Fibroblast of lung (primary cell): ENCODE data around the gene PCDH15. TPM values are rescaled to one million over a fixed set of nuclear protein-coding genes. Genes with fewer than 3 reads are reported as not detected.
"Not testable (repeated sequence)": the region's sequence is repeated elsewhere in the genome, so short reads cannot be mapped to it uniquely, and the experiment has no call there.

Experiments used
- DNase-seq, 2 donors: peaks; one replicate each; pipeline versions ENCODE4 v3.0.0 to v3.0.0-alpha.2; 2010; ENCODE audit warnings: low read depth in 2 of 2
- H2AFZ ChIP-seq: 2 replicates; pipeline ENCODE4 v1.5.1; 2012; ENCODE audit warnings: low read length, control low read depth, inconsistent platforms
- H3K27ac ChIP-seq: 2 replicates; pipeline ENCODE4 v1.5.1; 2011; ENCODE audit warnings: low read length, control low read depth; ENCODE audit not compliant: insufficient read depth
- H3K27me3 ChIP-seq: 2 replicates; pipeline ENCODE4 v1.5.1; 2011; ENCODE audit warnings: mild to moderate bottlenecking, low read length; ENCODE audit not compliant: control insufficient read depth, insufficient read depth
- H3K36me3 ChIP-seq: 2 replicates; pipeline ENCODE4 v1.5.1; 2011; ENCODE audit warnings: low read length; ENCODE audit not compliant: control insufficient read depth, insufficient read depth
- H3K4me1 ChIP-seq: 2 replicates; pipeline ENCODE4 v1.5.1; 2011; ENCODE audit warnings: low read length; ENCODE audit not compliant: control insufficient read depth, insufficient read depth; ENCODE audit errors: extremely low read depth
- H3K4me2 ChIP-seq: 2 replicates; pipeline ENCODE4 v1.5.1; 2011; ENCODE audit warnings: low read length, control low read depth; ENCODE audit not compliant: insufficient read depth; ENCODE audit errors: extremely low read depth
- H3K4me3 ChIP-seq, 4 experiments: fragments of 200-600 bp in 1 of 4; sonication (generic) in 1 of 4; replicated peaks in 1 of 4; 2 replicates each; pipeline ENCODE4 v1.5.1; 2011 to 2016; ENCODE audit warnings: low read length in 4 of 4, low read depth in 3 of 4, mild to moderate bottlenecking in 3 of 4, control low read depth in 2 of 4, inconsistent platforms in 1 of 4, mixed read lengths in 1 of 4; ENCODE audit not compliant: insufficient read depth in 1 of 4; ENCODE audit errors: control extremely low read depth in 1 of 4
- H3K79me2 ChIP-seq: 2 replicates; pipeline ENCODE4 v1.5.1; 2012; ENCODE audit warnings: mild to moderate bottlenecking, low read length, inconsistent platforms; ENCODE audit not compliant: control insufficient read depth, insufficient read depth
- H3K9ac ChIP-seq: 2 replicates; pipeline ENCODE4 v1.5.1; 2011; ENCODE audit warnings: mild to moderate bottlenecking, low read length, control low read depth; ENCODE audit not compliant: insufficient read depth
- H3K9me3 ChIP-seq: 2 replicates; pipeline ENCODE4 v1.5.1; 2012; ENCODE audit warnings: low read depth, low read length; ENCODE audit not compliant: control insufficient read depth, insufficient read depth
- H4K20me1 ChIP-seq: 2 replicates; pipeline ENCODE4 v1.5.1; 2011; ENCODE audit warnings: low read length; ENCODE audit not compliant: control insufficient read depth, insufficient read depth; ENCODE audit errors: extremely low read depth
- EZH2 ChIP-seq: IDR thresholded peaks from 2 replicates; pipeline ENCODE4 v1.5.1; 2012; ENCODE audit warnings: low read length, control low read depth, mild to moderate bottlenecking; ENCODE audit errors: missing control alignments
- polyA plus RNA-seq, 2 donors: library from polyadenylated mRNA; depleted of rRNA in 1 of 2; stranded (reverse) in 1 of 2; unstranded in 1 of 2; fragments of >200 nt; gene quantifications; 2 replicates each; pipeline ENCODE4 v1.2.1, GENCODE V29; 2011 to 2012; ENCODE audit warnings: missing spikeins in 1 of 2
- total RNA-seq: library from RNA; depleted of rRNA; stranded (reverse); fragments of >200 nt; gene quantifications from 2 replicates; pipeline ENCODE4 v1.2.1, GENCODE V29; 2014
- TF ChIP-seq, protein P1 (sequence below), 2 donors: IDR thresholded peaks in 1 of 2; conservative IDR thresholded peaks in 1 of 2; 1 replicate in 1 of 2; 2 replicates in 1 of 2; pipeline ENCODE4 v1.5.1; 2011 to 2012; ENCODE audit warnings: low read length in 2 of 2, control low read depth in 1 of 2, inconsistent platforms in 1 of 2, low read depth in 1 of 2, mild to moderate bottlenecking in 1 of 2

The PCDH15 gene
- total and polyA plus RNA-seq, 2 donors (not counting 1 experiment from before 2014, with no cell fraction given): under 0.01 TPM; not detected in 1

DNA sequence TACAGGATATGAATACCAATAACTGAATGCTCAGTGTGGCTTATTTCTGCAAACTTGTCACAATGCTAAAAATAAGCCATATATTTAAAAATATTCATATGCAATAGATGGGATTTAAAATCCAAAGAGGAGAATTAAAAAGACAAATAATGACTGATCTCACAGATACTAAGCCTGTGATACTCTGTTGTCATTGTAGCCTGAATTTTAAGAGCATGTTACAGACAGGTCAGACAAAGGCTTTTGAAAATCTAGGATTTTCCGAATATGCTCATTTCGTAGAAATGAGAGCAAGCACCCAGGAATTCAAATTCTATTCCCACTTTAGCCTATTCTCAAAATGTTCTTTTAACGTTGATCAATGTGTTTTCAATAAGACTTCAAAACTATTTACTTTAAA, 269.7 kb downstream of the PCDH15 start:
- no peaks in the 10 kb centered on the region for H3K27me3 ChIP-seq
- DNase-seq: no peak
- TF ChIP-seq, protein P1, sequence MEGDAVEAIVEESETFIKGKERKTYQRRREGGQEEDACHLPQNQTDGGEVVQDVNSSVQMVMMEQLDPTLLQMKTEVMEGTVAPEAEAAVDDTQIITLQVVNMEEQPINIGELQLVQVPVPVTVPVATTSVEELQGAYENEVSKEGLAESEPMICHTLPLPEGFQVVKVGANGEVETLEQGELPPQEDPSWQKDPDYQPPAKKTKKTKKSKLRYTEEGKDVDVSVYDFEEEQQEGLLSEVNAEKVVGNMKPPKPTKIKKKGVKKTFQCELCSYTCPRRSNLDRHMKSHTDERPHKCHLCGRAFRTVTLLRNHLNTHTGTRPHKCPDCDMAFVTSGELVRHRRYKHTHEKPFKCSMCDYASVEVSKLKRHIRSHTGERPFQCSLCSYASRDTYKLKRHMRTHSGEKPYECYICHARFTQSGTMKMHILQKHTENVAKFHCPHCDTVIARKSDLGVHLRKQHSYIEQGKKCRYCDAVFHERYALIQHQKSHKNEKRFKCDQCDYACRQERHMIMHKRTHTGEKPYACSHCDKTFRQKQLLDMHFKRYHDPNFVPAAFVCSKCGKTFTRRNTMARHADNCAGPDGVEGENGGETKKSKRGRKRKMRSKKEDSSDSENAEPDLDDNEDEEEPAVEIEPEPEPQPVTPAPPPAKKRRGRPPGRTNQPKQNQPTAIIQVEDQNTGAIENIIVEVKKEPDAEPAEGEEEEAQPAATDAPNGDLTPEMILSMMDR (conservative IDR thresholded peaks at IDR 0.05 in 1 of 2, IDR thresholded peaks at IDR 0.05 in 1 of 2; ENCODE audit: low read depth in 1 of 2, low read length in 2 of 2): no peak
- TF ChIP-seq EZH2: no peak

GRCh38 chr10:54530299-54530698, 270.7 kb downstream of the PCDH15 start:
- Histone ChIP-seq H3K4me2 (no peak overlapping the region), H3K9ac (no peak overlapping the region), H3K9me3 (no peaks in the 10 kb centered on the region), H3K27me3 (no peaks in the 10 kb centered on the region), H4K20me1 (no peaks in the 10 kb centered on the region), H3K4me1 (no peaks in the 10 kb centered on the region), H2AFZ (no peak overlapping the region), H3K79me2 (no peaks in the 10 kb centered on the region), H3K27ac (no peak overlapping the region), H3K36me3 (no peaks in the 10 kb centered on the region), H3K4me3 (no peak overlapping the region)
- no peak for TF ChIP-seq EZH2
- TF ChIP-seq, protein P1 (conservative IDR thresholded peaks at IDR 0.05 in 1 of 2, IDR thresholded peaks at IDR 0.05 in 1 of 2; ENCODE audit: low read depth in 1 of 2, low read length in 2 of 2): no peak
- no peak for DNase-seq

More for the DNA sequence above, 269.7 kb downstream of the PCDH15 start:
- Histone ChIP-seq H4K20me1 (no peaks in the 10 kb centered on the region), H3K4me1 (no peaks in the 10 kb centered on the region), H3K36me3 (no peaks in the 10 kb centered on the region), H3K9me3 (no peaks in the 10 kb centered on the region), H3K4me3 (no peak overlapping the region), H3K79me2 (no peaks in the 10 kb centered on the region), H2AFZ (no peak overlapping the region), H3K27ac (no peak overlapping the region), H3K4me2 (no peak overlapping the region), H3K9ac (no peak overlapping the region)

DNA sequence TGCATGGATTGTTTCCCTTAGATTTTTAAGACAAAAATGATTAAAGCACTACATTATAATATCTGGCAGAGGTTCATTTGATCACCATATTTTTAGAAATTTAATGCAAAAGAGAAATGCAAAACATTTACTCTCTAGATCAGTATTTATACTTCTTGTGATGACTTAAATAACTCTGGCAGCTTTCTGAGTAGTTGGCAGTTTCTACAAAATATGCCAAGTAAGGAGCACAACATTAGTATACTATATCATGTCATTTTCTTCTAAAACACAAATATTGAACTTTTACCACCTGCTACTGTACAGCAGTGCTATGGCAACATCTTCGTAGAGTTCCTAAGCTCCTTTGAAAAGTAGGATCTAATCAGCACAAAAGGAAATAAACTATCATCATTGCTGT, 275.2 kb downstream of the PCDH15 start:
- Histone ChIP-seq H3K4me1 (no peaks in the 10 kb centered on the region), H3K9me3 (no peaks in the 10 kb centered on the region), H2AFZ (no peak overlapping the region), H3K79me2 (no peaks in the 10 kb centered on the region), H3K4me3 (no peak overlapping the region), H3K27me3 (no peaks in the 10 kb centered on the region), H4K20me1 (no peaks in the 10 kb centered on the region), H3K4me2 (no peak overlapping the region), H3K36me3 (no peaks in the 10 kb centered on the region), H3K9ac (no peak overlapping the region), H3K27ac (no peak overlapping the region)
- no peak for DNase-seq
- TF ChIP-seq, protein P1 (conservative IDR thresholded peaks at IDR 0.05 in 1 of 2, IDR thresholded peaks at IDR 0.05 in 1 of 2; ENCODE audit: low read depth in 1 of 2, low read length in 2 of 2): no peak
- no peak for TF ChIP-seq EZH2

DNA sequence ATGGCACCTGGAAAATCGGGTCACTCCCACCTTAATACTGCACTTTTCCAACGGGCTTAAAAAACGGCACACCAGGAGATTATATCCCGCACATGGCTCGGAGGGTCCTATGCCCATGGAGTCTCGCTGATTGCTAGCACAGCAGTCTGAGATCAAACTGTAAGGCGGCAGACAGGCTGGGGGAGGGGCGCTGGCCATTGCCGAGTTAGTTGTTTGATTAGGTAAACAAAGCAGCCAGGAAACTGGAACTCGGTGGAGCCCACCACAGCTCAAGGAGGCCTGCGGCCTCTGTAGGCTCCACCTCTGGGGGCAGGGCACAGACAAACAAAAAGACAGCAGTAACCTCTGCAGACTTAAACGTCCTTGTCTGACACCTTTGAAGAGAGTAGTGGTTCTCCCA, 285.8 kb downstream of the PCDH15 start:
- not testable (repeated sequence) for H3K79me2 ChIP-seq, H4K20me1 ChIP-seq, H3K36me3 ChIP-seq, H3K4me3 ChIP-seq, DNase-seq, H2AFZ ChIP-seq, H3K4me1 ChIP-seq, H3K27me3 ChIP-seq, H3K9me3 ChIP-seq, H3K4me2 ChIP-seq, H3K27ac ChIP-seq, H3K9ac ChIP-seq
